Choroid plexus epithelial cell (primary cell): ENCODE data around the gene SHOC2.

ENCODE experiments used
- DNase-seq: peaks from one replicate; pipeline ENCODE4 v3.0.0-alpha.2; 2010; ENCODE audit warnings: low read depth
- H3K4me3 ChIP-seq: 2 replicates; pipeline ENCODE4 v1.5.1; 2011; ENCODE audit warnings: low read depth, mild to moderate bottlenecking, control low read depth, low read length, moderate library complexity
- TF ChIP-seq, protein P1 (sequence below): conservative IDR thresholded peaks from 2 replicates; pipeline ENCODE4 v1.5.1; 2011; ENCODE audit warnings: low read depth, mild to moderate bottlenecking, control low read depth, inconsistent platforms, low read length, moderate library complexity

The SHOC2 gene

DNA sequence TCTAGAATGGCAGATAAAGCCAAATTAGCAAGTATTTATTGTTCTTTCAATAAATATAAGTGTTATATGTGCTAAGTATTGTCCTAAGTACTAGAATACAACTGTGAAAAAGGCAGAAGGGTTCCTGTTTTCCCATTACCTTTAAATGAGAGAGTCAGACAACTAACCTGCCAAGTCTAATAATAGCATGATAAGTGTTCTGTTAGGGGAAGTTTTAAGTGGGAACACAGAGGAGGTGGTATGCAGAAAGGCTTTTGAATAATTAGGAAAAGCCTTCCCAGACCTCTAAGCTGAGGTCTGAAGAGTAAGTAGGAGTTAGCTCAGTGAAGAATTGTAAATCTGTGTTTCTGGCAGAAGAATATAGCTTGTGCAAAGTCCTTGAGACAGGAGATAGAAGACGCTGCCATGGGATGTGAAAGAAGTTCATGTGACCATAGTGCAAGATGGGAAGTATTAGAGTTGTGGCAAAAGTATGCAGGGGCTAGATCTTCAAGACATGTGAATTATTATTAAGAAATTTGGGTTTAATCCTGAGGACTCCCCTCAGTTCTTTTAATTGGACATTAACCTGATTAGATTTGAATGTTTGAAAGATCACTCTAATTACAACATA lies 12.5 kb downstream of the SHOC2 start:
- no peak for DNase-seq
- TF ChIP-seq, protein P1, sequence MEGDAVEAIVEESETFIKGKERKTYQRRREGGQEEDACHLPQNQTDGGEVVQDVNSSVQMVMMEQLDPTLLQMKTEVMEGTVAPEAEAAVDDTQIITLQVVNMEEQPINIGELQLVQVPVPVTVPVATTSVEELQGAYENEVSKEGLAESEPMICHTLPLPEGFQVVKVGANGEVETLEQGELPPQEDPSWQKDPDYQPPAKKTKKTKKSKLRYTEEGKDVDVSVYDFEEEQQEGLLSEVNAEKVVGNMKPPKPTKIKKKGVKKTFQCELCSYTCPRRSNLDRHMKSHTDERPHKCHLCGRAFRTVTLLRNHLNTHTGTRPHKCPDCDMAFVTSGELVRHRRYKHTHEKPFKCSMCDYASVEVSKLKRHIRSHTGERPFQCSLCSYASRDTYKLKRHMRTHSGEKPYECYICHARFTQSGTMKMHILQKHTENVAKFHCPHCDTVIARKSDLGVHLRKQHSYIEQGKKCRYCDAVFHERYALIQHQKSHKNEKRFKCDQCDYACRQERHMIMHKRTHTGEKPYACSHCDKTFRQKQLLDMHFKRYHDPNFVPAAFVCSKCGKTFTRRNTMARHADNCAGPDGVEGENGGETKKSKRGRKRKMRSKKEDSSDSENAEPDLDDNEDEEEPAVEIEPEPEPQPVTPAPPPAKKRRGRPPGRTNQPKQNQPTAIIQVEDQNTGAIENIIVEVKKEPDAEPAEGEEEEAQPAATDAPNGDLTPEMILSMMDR, result no peak
- no peak overlapping the region for H3K4me3 ChIP-seq

GRCh38 chr10:110932505-110933180 lies 13.2 kb downstream of the SHOC2 start:
- no peak overlapping the region for H3K4me3 ChIP-seq
- no peak for DNase-seq
- TF ChIP-seq, protein P1, result no peak

DNA sequence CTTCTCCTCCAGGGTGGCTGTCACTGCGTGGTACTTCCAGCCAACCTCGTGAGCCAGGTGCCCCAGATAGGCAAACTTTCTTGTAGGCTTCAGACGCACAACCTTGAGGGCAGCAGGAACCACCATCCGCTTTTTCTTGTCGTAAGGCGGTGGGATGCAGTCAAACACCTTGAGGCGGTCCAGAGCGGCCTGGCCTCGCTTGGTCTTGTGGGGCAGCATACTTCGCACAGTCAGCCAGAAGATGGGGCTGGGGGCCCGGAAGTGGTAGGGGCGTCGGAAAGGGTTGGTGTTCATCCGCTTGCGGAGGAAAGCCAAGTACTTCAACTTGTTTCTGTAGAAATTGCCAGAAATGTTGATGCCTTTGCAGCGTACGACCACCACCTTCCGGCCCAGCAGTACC lies 17.4 kb downstream of the SHOC2 start:
- TF ChIP-seq, protein P1, result no peak
- DNase-seq, result no peak
- H3K4me3 ChIP-seq, result no peak overlapping the region

- TF ChIP-seq, protein P1, result no peak
- no peak for DNase-seq
- no peak overlapping the region for H3K4me3 ChIP-seq
Observed at GRCh38 chr10:110939419-110939818, 20.0 kb downstream of the SHOC2 start.

DNA sequence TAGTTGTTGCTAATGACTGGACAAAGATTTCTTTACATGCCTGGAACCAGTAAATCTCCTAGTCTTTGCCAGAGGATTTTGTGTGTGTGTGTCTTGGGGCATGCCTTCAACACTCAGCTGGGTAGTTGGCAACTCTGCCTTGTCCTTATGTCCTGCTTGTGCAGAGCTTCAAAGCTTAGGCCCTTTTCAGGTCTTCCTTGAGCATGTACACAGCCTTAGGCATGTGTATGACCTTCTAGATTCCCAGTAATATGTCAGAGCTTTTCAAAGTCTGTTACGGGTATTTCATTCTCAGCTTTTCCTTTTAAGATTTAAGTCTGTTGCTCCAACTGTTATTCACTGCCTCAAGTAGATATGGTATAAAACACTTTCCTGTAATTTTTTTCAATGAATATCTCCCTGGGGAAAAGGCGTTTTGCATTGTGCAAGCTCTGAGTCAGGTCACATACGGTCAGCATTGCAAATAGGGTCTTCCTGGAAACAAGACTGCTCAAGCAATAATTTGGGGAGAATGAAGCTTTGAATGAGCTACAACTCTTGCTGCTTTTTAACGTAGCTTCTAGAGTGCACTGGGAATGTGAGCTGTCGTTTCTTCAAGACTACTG lies 25.5 kb downstream of the SHOC2 start:
- H3K4me3 ChIP-seq, result no peak overlapping the region
- peak; percentile 80 for DNase-seq
- TF ChIP-seq, protein P1, result no peak

DNA sequence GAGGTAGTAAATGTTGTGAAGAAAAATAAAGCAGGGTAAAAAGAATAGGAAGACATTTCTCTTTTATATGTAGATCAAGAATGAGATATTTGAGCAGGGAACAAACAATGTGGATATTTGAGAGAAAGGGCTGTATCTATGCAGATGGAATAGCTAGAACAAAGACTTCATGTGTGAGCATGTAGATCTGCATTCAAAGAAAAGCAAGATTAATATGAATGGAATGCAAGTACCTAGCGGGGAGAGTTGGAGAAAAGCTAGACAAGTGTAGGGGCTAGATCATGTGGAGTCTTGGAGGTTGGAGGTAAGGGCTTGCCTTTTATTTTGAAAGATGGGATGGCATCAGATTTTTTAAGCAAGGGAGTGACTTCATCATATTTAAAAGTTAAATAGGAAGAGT lies 27.1 kb downstream of the SHOC2 start:
- DNase-seq, result peak; percentile 16
- no peak overlapping the region for H3K4me3 ChIP-seq
- TF ChIP-seq, protein P1, result no peak
